T-helper 17 cell (primary cell): ENCODE data around the gene XPO1. TPM values are rescaled to one million over a fixed set of nuclear protein-coding genes. Genes with fewer than 3 reads are reported as not detected.

Experiments used
- ATAC-seq: fragments of 150-1000 bp; cut with Tn5 transposase; 2 replicates; pipeline ENCODE4 v1.10.0; 2021; ENCODE audit warnings: mild to moderate bottlenecking, moderate library complexity
- DNase-seq, 3 donors: peaks; one replicate each; pipeline versions ENCODE4 v3.0.0 to v3.0.0-alpha.2; 2020 to 2021
- H3K9me3 ChIP-seq: one replicate; pipeline ENCODE4 v1.7.0; 2013; ENCODE audit warnings: low read length, mild to moderate bottlenecking; ENCODE audit not compliant: control insufficient read depth, poor library complexity, severe bottlenecking
- H3K27ac Mint-ChIP-seq: one replicate; pipeline ENCODE4 v1.8.0; 2022; ENCODE audit warnings: mild to moderate bottlenecking, moderate library complexity, mixed read lengths
- H3K27me3 Mint-ChIP-seq: one replicate; pipeline ENCODE4 v1.8.0; 2022; ENCODE audit warnings: mixed read lengths
- H3K36me3 Mint-ChIP-seq: one replicate; pipeline ENCODE4 v1.8.0; 2022; ENCODE audit warnings: low read depth, mixed read lengths
- H3K4me1 Mint-ChIP-seq: one replicate; pipeline ENCODE4 v1.8.0; 2022; ENCODE audit warnings: mild to moderate bottlenecking, mixed read lengths
- H3K4me3 Mint-ChIP-seq: one replicate; pipeline ENCODE4 v1.8.0; 2022; ENCODE audit warnings: mild to moderate bottlenecking, moderate library complexity, mixed read lengths
- total RNA-seq, 4 donors: library from RNA in 2 of 4; stranded (reverse) in 2 of 4; gene quantifications; one replicate each; pipeline ENCODE4 v1.2.3 and lab custom pipeline; 2022 to 2026

XPO1 gene
- total RNA-seq, 2 donors from 2014 or later, result 110 to 121 TPM

- H3K27me3 Mint-ChIP-seq, result no peaks in the 10 kb centered on the region
- no peak for DNase-seq
- H3K4me3 Mint-ChIP-seq, result no peak overlapping the region
- H3K27ac Mint-ChIP-seq, result peak overlapping the region; percentile 68
- no peaks in the 10 kb centered on the region for H3K9me3 ChIP-seq
- peak; percentile 36 for ATAC-seq
- peaks cover 3% of the 10 kb centered on the region for H3K36me3 Mint-ChIP-seq
- peaks cover 29% of the 10 kb centered on the region for H3K4me1 Mint-ChIP-seq
Observed at GRCh38 chr2:61433606-61434005, 104.5 kb downstream of the XPO1 start.

GRCh38 chr2:61432990-61433389 lies 105.2 kb downstream of the XPO1 start:
- Mint-ChIP-seq H3K4me1 (peaks cover 32% of the 10 kb centered on the region), H3K36me3 (peaks cover 3% of the 10 kb centered on the region), H3K27ac (peak overlapping the region; percentile 35), H3K4me3 (no peak overlapping the region), H3K27me3 (no peaks in the 10 kb centered on the region)
- DNase-seq, result no peak
- H3K9me3 ChIP-seq, result no peaks in the 10 kb centered on the region
- ATAC-seq, result no peak

DNA sequence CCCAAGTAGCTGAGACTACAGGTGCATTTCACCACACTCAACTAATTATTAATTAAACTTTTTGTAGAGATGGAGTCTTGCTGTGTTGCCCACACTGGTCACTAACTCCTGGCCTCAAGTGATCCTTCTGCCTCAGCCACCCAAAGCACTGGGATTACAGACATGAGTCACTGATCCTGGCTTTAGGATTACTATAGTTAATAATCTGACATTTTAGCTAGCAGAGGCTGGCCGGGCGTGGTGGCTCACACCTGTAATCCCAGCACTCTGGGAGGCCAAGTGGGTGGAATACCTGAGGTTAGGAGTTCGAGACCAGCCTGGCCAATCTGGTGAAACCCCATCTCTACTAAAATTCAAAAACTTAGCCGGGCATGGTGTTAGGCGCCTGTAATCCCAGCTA lies 106.8 kb downstream of the XPO1 start:
- H3K4me1 Mint-ChIP-seq, result peaks cover 42% of the 10 kb centered on the region
- no peaks in the 10 kb centered on the region for H3K9me3 ChIP-seq
- no peak overlapping the region for H3K4me3 Mint-ChIP-seq
- no peaks in the 10 kb centered on the region for H3K36me3 Mint-ChIP-seq
- H3K27ac Mint-ChIP-seq, result no peak overlapping the region
- ATAC-seq, result no peak
- H3K27me3 Mint-ChIP-seq, result no peaks in the 10 kb centered on the region
- DNase-seq, result no peak

Other genes with a start within 250 kb of the XPO1 start
- gene USP34, start 67.3 kb downstream of the XPO1 start, total RNA-seq, result 100 to 1,000 TPM; 148 to 170 TPM